HEK293T (cell line): ENCODE data around the gene GALNS.

Source experiments
- ARNT ChIP-seq: fragments of 450-650 bp; IDR thresholded peaks from 2 replicates; pipeline ENCODE4 v1.6.1; 2017; ENCODE audit warnings: mild to moderate bottlenecking
- BHLHE40 ChIP-seq: fragments of 450-650 bp; IDR thresholded peaks from 2 replicates; pipeline ENCODE4 v1.6.1; 2016; ENCODE audit warnings: mild to moderate bottlenecking, moderate library complexity, borderline replicate concordance
- CTBP1 ChIP-seq: fragments of 450-650 bp; IDR thresholded peaks from 2 replicates; pipeline ENCODE4 v1.6.1; 2016; ENCODE audit warnings: borderline replicate concordance
- ELF4 ChIP-seq: fragments of 450-650 bp; IDR thresholded peaks from 2 replicates; pipeline ENCODE4 v1.6.1; 2017; ENCODE audit warnings: antibody characterized with exemption
- FOXK2 ChIP-seq: fragments of 450-650 bp; IDR thresholded peaks from 2 replicates; pipeline ENCODE4 v1.6.1; 2016; ENCODE audit warnings: mild to moderate bottlenecking
- LEF1 ChIP-seq: fragments of 450-650 bp; IDR thresholded peaks from 2 replicates; pipeline ENCODE4 v1.6.1; 2017; ENCODE audit warnings: mild to moderate bottlenecking, borderline replicate concordance
- SP1 ChIP-seq: fragments of 450-650 bp; IDR thresholded peaks from 2 replicates; pipeline ENCODE4 v1.6.1; 2017
- SUZ12 ChIP-seq: fragments of 450-650 bp; IDR thresholded peaks from 2 replicates; pipeline ENCODE4 v1.6.1; 2016; ENCODE audit warnings: mild to moderate bottlenecking
- TARDBP ChIP-seq: fragments of 450-650 bp; IDR thresholded peaks from 2 replicates; pipeline ENCODE4 v1.6.1; 2016

- TF ChIP-seq SP1 (no peak), ARNT (no peak), SUZ12 (no peak), FOXK2 (no peak), LEF1 (no peak), BHLHE40 (no peak), TARDBP (no peak), ELF4 (no peak), CTBP1 (no peak)
These were observed 75.3 kb downstream of the GALNS start for GRCh38 chr16:88781140-88782077.
